Measurements from ENCODE around the gene SHANK3.

DNA sequence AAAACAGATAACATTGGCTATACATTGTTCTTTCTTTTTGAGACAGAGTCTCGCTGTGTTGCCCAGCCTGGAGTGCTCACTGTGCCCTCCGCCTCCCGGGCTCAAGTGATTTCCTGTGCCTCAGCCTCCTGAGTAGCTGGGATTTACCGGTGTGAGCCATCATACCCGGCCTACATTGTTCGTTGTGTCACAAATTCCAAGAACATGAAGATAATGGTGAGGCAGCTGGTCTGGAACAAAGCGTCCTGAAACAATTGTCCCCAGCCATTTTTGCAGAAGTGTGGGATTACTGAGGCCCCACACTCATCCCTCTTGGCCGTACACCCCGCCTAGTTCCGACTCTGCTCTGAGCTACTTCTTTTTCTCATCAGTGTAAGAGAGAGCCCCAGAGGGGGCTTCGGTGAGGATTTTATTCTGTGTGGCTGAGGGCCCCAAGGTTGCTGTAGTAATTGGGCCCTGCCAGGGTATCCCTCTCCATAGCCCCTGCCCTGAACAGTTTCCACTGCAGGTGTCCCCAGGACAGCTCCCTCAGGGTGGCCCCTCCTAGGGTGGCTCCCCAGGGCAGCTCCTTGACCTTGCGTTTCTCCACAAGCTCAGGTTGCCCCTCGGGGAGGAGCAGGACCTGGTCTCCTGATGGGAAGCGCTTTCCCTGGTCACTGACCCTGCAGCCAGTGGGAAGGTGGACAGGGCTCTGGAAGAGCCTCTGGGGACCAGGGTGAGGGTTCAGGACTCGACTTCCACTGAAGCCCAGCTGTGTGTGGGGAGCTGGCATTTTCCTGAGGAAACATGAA, 31.6 kb upstream of the SHANK3 start:
- TF ChIP-seq, protein P1, sequence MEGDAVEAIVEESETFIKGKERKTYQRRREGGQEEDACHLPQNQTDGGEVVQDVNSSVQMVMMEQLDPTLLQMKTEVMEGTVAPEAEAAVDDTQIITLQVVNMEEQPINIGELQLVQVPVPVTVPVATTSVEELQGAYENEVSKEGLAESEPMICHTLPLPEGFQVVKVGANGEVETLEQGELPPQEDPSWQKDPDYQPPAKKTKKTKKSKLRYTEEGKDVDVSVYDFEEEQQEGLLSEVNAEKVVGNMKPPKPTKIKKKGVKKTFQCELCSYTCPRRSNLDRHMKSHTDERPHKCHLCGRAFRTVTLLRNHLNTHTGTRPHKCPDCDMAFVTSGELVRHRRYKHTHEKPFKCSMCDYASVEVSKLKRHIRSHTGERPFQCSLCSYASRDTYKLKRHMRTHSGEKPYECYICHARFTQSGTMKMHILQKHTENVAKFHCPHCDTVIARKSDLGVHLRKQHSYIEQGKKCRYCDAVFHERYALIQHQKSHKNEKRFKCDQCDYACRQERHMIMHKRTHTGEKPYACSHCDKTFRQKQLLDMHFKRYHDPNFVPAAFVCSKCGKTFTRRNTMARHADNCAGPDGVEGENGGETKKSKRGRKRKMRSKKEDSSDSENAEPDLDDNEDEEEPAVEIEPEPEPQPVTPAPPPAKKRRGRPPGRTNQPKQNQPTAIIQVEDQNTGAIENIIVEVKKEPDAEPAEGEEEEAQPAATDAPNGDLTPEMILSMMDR (IDR thresholded peaks at IDR 0.05): no peak
- TF ChIP-seq ZBTB33 (IDR thresholded peaks at IDR 0.05; ENCODE audit: borderline replicate concordance, low read depth) (no peak), EZH2phosphoT487 (IDR thresholded peaks at IDR 0.05; ENCODE audit: borderline replicate concordance, low read depth) (no peak), NRF1 (IDR thresholded peaks at IDR 0.05; ENCODE audit: low read depth, low read length) (no peak), TEAD4 (IDR thresholded peaks at IDR 0.05; ENCODE audit: borderline replicate concordance, insufficient read depth) (no peak), POLR2AphosphoS5 (IDR thresholded peaks at IDR 0.05; ENCODE audit: low read depth, low read length) (no peak), EP300 (IDR thresholded peaks at IDR 0.05; ENCODE audit: borderline replicate concordance in 1 of 2, low read depth in 1 of 2, low read length in 1 of 2) (no peak), IRF3 (IDR thresholded peaks at IDR 0.05; ENCODE audit: low read depth, low read length) (no peak), ELF1 (IDR thresholded peaks at IDR 0.05) (no peak), MEF2A (IDR thresholded peaks at IDR 0.05; ENCODE audit: borderline replicate concordance, low read depth) (no peak), YY1 (IDR thresholded peaks at IDR 0.05; ENCODE audit: low read depth) (no peak), SMC3 (IDR thresholded peaks at IDR 0.05; ENCODE audit: low read depth, low read length) (no peak), TAF1 (IDR thresholded peaks at IDR 0.05; ENCODE audit: borderline replicate concordance, low read depth, low read length) (no peak)
- TF ChIP-seq, protein P2, sequence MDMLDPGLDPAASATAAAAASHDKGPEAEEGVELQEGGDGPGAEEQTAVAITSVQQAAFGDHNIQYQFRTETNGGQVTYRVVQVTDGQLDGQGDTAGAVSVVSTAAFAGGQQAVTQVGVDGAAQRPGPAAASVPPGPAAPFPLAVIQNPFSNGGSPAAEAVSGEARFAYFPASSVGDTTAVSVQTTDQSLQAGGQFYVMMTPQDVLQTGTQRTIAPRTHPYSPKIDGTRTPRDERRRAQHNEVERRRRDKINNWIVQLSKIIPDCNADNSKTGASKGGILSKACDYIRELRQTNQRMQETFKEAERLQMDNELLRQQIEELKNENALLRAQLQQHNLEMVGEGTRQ (IDR thresholded peaks at IDR 0.05; ENCODE audit: borderline replicate concordance, low read depth, low read length): no peak
